ENCODE results near the gene ITGB7.

The ITGB7 gene, protein sequence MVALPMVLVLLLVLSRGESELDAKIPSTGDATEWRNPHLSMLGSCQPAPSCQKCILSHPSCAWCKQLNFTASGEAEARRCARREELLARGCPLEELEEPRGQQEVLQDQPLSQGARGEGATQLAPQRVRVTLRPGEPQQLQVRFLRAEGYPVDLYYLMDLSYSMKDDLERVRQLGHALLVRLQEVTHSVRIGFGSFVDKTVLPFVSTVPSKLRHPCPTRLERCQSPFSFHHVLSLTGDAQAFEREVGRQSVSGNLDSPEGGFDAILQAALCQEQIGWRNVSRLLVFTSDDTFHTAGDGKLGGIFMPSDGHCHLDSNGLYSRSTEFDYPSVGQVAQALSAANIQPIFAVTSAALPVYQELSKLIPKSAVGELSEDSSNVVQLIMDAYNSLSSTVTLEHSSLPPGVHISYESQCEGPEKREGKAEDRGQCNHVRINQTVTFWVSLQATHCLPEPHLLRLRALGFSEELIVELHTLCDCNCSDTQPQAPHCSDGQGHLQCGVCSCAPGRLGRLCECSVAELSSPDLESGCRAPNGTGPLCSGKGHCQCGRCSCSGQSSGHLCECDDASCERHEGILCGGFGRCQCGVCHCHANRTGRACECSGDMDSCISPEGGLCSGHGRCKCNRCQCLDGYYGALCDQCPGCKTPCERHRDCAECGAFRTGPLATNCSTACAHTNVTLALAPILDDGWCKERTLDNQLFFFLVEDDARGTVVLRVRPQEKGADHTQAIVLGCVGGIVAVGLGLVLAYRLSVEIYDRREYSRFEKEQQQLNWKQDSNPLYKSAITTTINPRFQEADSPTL

GRCh38 chr12:53207042-53207441 is at the start of gene ITGB7:
Gene ITGB7 (minus strand): TSS chr12:53207251. CDS start chr12:53200443, 6,808 bp downstream.
- peak; percentile 43 to 48 for DNase-seq (ENCODE audit: low read depth in 2 of 2)

DNA sequence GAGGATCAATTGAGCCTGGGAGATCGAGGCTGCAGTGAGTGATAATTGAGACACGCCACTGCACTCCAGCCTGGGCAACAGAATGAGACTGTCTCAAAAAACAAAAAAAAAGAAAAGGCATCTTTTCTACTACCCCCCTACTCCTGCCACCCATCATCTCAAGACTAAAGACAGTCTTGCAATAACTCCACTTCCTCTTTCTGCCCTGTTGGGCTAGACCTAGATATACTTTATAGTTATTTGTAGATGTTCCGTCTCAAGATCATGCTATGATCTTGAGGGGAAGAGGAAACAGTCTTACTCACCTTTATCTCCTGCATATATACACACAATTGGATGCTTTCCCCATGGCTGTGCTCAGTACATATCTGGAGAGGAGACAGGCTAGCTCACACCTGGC is 48.9 kb upstream of the ITGB7 start:
- DNase-seq (ENCODE audit: low read depth in 2 of 2) = no peak

DNA sequence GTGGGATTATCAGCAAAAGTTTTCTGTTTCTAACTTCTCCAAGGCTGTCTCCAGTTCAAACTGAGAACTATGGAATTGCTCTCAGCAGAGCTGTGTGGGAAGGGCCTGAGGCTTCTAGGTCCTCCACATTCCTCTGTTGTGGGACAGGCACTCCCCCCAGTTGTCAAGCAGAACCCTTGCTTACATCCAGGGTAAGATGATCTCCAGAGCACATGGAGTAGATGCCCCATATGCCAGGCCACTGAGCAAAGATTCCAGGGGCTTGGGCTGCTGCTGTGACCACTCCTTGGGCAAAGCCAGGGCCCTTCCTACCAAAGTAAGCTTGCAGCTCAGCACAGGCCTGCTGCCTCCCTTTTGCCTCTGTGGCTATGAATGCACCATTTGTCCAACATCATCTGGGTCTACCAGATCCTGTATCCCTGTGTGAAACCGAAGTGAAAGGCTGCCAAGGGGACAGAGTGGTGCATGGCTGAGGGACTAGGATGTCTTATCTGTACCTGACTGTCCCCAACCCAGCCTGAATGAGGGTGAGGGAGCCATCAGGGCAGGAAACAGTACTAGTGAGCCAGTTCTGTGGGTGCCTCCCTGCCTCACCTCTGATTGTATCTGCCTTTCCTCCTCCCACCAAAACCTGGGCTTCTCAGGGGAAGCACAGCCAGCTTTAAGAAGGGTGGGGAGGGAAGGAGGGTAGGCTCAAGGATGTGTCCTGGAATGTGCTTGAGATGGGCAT is 47.9 kb upstream of the ITGB7 start:
- DNase-seq (ENCODE audit: low read depth in 2 of 2) = no peak

DNA sequence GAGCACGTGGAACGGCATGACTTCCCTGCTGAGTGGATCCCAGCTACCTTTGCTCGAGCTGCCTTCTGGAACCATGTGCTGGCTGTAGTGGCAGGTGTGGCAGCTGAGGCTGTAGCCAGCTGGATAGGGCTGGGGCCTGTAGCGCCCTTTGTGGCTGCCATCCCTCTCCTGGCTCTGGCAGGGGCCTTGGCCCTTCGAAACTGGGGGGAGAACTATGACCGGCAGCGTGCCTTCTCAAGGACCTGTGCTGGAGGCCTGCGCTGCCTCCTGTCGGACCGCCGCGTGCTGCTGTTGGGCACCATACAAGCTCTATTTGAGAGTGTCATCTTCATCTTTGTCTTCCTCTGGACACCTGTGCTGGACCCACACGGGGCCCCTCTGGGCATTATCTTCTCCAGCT is 46.2 kb upstream of the ITGB7 start:
- no peak for DNase-seq (ENCODE audit: low read depth in 2 of 2)

DNA sequence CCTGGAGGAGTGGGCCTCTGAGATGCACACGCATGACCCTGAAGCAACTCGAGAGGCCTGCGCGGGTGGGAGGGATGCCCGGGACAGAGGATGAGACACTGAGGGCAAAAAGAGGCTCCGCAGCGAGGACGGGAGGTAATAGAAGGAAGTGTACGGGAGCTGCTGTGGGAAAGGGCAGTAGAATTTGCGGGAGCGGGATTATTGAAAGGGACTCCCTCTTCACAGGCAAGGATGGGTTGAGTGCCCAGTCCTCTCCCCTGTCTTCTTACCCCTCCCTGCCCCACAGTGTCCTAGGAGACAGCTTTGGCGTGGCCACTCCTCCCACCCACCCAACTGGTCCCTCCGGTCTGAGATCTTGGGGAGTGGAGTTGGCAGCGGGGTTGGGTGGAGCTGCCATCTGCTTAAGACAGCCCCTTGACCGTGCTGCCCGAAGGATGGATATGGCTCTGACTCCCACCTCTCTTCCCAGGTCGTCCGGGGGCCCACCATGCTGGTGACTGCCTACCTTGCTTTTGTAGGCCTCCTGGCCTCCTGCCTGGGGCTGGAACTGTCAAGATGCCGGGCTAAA is 45.4 kb upstream of the ITGB7 start:
- no peak for DNase-seq (ENCODE audit: low read depth in 2 of 2)

DNA sequence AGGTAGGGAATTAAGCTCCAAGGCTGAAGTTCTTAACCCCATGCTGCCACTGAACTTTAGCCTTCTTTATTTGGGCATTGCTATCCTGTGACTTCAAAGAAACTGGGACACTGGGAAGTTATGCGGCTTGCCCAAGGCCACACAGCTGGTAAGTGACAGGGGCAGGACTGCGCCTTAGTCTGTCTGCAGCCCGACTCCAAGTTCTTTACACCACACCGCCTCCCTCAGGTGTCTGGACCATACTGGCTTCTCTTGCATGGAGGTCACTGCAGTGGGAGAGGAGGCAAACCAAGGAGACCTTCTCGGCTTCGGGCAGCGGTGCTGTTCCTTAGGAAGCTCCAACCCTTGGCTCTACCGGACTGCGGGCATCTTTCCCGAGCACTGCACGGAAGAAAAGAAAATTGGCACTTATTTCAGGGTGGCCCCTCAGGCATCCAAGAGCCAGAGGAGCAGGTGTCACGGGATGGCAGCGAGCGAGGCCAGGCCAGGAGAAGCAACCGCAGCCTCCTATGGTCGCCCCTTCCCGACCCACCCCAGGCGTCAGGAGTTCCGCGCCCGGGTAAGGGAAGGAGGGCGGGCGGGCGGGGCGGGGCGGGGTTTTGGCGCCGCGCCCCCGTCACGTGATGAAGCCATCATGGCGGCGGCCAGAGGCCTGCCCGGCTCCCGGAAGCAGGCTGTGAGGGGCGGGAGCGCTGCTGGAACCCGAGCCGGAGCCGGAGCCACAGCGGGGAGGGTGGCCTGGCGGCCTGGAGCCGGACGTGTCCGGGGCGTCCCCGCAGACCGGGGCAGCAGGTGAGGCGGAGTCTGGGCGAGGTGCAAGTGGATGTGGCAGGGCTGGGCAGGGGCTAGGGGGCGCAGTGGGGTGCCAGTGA is 44.7 kb upstream of the ITGB7 start:
- DNase-seq (ENCODE audit: low read depth in 2 of 2) = peak; percentile 44 to 60

GRCh38 chr12:53245286-53245685 is 38.2 kb upstream of the ITGB7 start:
- DNase-seq (ENCODE audit: low read depth in 2 of 2) = no peak

DNA sequence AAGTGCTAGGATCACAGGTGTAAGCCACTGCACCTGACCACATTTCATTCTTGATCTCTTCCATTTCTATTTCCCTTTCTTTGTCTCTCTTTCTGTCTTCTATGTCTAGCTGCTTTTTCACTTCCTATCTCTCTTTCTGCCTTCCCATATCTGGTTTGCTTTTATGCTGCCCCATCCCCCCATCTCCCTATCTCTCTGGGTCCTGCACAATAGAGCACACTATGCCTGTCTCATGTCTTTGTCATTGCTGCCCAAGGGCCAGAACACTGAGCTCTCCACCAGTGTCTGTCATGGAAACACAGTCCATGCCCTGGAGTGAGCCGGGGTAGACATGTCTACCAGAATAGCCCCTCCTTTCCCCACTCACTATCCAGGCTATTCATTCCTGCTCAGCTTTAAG is 37.3 kb upstream of the ITGB7 start:
- no peak for DNase-seq (ENCODE audit: low read depth in 2 of 2)

DNA sequence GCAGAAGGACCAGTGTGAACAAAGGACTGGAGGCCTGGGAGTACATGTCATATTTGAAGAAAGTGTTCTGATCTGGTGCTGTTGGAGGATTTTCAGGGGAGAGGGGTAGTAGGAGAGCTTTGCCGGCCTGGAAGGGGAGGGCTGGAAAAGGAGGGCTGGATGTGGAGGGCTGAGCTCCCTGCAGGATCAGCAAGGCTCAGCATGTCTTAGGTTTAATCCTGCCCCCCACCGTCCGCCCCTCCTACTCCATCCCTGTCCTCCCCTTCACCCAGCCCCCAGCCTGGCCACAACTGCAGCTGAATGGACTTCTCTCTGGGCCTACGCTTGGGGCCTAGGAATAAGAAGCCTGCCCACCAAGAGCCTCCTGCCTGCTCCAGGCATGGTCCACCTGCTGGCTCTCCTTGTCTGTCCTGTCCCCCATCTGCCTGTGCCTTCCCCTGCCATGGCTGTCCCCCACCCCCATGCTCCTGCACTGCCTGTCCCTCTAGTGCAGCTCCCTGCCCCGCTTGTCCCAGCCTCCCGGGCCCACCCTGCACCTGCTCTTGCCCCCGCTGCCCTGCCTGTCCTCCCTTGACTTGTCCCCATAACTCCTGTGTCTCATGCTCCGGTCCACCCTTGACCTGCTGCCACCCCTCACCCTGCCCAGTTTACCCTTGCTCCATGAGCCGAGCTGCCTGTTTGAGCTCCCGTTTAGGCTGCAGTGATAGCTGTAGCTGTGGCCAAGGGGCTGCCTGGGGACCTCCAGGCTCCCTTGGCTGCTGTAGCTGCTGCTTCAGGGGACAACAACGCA is 34.8 kb upstream of the ITGB7 start:
- DNase-seq (ENCODE audit: low read depth in 2 of 2) = no peak

- DNase-seq (ENCODE audit: low read depth in 2 of 2) = no peak
Observed at GRCh38 chr12:53239643-53240258, 32.7 kb upstream of the ITGB7 start.

DNA sequence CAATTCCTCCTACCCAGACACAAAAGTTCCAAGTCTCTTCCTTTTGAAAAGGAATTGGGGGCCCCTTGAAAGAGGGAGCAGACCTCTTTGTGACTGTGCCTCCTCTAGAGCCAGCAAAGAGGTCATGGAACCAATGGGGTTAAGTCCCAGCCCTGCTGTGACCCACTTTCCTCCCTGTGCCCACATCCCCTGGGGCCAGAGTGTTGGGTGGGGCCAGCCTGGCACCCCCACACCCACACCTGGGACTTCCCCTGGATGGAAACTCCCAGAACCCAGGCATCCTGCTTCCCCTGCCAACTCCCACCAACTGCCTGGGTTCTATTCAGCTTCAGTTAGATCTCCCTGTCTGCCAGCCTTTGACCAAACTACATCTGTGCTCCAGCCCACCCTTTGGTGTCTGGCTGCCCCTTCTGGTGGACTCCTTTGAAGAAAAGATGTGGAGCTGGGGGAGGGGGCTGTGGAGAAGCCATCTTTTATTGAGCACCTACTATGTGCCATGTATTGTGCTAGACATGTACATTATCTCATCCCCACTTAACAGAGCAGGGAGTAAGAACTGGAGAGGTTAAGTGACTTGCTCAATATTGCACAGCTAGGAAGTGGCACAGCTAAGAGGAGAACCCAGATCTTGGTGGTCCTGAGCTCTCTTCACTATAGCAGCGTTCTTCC is 29.5 kb upstream of the ITGB7 start:
- no peak for DNase-seq (ENCODE audit: low read depth in 2 of 2)

GRCh38 chr12:53235742-53236442 is 28.8 kb upstream of the ITGB7 start:
- DNase-seq (ENCODE audit: low read depth in 2 of 2) = no peak

DNA sequence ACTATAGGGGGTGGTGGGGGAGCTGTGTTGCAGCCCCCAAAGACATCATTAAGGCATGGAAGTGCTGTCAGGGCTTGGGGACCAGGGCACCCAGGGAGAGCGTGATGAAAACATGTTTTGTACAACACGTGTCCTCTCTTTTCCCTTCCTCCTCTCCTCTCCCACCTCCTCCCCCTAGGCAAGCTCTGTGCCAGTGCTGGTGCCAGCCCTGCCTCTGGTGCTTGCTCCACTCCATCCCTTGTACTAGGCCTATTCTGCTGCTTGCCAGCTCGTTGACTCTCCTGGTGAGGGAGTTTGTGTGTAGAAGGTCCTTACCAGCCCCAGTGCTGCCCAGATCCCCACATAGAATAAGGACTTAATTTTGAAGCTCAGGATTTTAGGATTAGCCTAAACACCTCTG is 28.1 kb upstream of the ITGB7 start:
- no peak for DNase-seq (ENCODE audit: low read depth in 2 of 2)

- DNase-seq (ENCODE audit: low read depth in 2 of 2) = no peak
Observed at GRCh38 chr12:53234271-53234914, 27.3 kb upstream of the ITGB7 start.

DNA sequence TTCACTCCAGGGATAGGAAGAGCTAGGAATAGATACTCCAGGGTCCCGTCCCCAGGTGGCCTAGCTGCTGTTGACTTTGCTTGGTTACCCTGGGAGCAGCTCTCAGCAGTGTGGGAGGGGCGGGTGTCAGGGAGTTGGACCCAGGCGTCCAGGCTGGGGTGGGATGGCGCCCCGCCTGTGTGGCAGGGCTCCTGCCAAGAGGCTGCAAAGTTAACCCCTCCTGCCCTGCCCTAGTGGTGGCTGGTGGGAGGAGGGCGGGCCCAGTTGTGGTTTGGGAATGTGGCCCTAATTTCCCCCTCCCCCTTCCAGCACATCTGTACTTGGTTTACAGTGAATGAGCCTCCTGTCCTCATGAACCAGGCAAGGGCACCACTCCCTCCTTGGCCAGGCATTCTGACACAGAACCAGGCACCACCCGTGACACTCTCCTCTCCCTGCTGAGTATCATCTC is 26.6 kb upstream of the ITGB7 start:
- DNase-seq (ENCODE audit: low read depth in 2 of 2) = no peak

DNA sequence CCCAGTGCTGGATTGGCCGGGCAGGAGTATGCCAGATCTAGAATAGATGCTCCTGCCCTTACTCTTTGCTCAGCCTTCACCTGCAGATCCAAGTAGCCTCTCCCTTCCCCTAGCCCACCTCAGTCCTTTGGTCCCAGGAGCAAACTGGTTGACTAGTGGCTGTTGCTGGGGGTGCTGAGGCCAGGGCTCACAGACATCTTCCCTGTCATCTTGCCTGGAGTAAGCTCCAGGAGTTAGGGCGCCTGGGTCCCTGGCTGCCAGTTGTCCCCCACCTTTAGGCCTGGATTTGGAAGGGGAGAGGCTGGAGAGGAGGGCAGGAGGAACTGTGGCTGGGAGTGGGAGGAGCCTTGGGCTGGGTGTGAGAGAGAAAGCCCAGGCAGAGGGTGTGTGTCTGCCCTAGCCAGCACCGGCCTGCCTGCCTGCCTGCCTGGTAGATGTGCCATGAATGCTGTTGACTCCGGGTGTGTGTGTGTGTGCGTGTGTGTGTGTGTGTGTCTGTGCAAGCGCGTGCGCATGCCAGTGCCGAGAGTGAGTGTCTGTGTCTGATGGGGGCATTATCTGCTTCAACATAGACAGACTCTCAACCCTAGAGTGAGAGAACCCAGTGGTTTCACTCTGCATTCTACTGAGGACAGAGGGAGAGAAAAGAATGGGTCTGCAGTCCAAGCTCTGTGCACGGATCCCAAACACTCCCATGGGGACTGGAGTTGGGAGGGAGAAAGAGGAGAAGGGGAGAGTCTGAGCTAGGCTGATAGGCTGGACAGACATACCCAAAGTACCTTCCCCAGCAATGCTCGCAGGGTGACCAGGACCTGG is 25.8 kb upstream of the ITGB7 start:
- DNase-seq (ENCODE audit: low read depth in 2 of 2) = no peak
